Psoas muscle (tissue), 8 donors: ENCODE results near the gene TESK1. TPM values are rescaled to one million over a fixed set of nuclear protein-coding genes. Genes with fewer than 3 reads are reported as not detected.
"Not testable (repeated sequence)": the region's sequence is repeated elsewhere in the genome, so short reads cannot be mapped to it uniquely, and the experiment has no call there.

Experiments
- ATAC-seq, 4 donors: fragments of 200-7000 bp; cut with Tn5 transposase; one replicate each; pipeline ENCODE4 v1.9.1; 2020; ENCODE audit warnings: moderate library complexity in 3 of 4, mild to moderate bottlenecking in 2 of 4
- DNase-seq, 2 donors: peaks; one replicate each; pipeline ENCODE4 v3.0.0-alpha.2; 2020
- H3K27ac ChIP-seq: fragments of 200-600 bp; one replicate; pipeline ENCODE4 v1.8.0; 2022
- H3K27me3 ChIP-seq, 3 donors: fragments of 200-600 bp in 1 of 3; one replicate each; pipeline versions ENCODE4 v1.6.1 to v1.8.0; 2013 to 2022; ENCODE audit warnings: low read length in 2 of 3, mild to moderate bottlenecking in 2 of 3, moderate library complexity in 1 of 3; ENCODE audit not compliant: insufficient read depth in 3 of 3
- H3K36me3 ChIP-seq, 2 donors: fragments of 200-600 bp in 1 of 2; one replicate each; pipeline versions ENCODE4 v1.6.1 to v1.8.0; 2013 to 2022; ENCODE audit warnings: low read depth in 1 of 2, mild to moderate bottlenecking in 1 of 2, moderate library complexity in 1 of 2; ENCODE audit not compliant: insufficient read depth in 1 of 2
- H3K4me1 ChIP-seq: fragments of 200-600 bp; one replicate; pipeline ENCODE4 v1.8.0; 2022
- H3K4me3 ChIP-seq: fragments of 200-600 bp; one replicate; pipeline ENCODE4 v1.8.0; 2022; ENCODE audit warnings: mild to moderate bottlenecking
- H3K9me3 ChIP-seq: fragments of 200-600 bp; one replicate; pipeline ENCODE4 v1.8.0; 2022
- WGBS, 3 donors: extraction: QIAGEN DNeasy Blood & Tissue Kit; methylation state at CpG; one replicate each; pipeline versions ENCODE4 v1.1.6 to v1.1.7; 2013; 5-methylcytosine and 5-hydroxymethylcytosine counted together
- intact Hi-C, 2 donors: fragments of 100-400 bp; cut with DNase I; formaldehyde crosslinking; loops; one replicate each; pipeline versions ENCODE4 v1.11.0 to v1.14.2; 2022
- polyA plus RNA-seq, 3 donors: library from polyadenylated mRNA; stranded (reverse); fragments of 200-250 nt; gene quantifications; one replicate each; pipeline ENCODE4 v1.2.3, GENCODE V29; 2013
- total RNA-seq, 4 donors: library from RNA; stranded (reverse); fragmentation: NEBNext Ultra II Directional in 2 of 4; extraction: Animal tissue kit (Norgen Biotek cat#: 25700) in 2 of 4; gene quantifications; one replicate each; pipeline versions ENCODE4 v1.2.1 to v1.2.4, GENCODE V29; 2021 to 2023
- TF ChIP-seq, protein P1 (sequence below): fragments of 200-600 bp; IDR thresholded peaks from one replicate; pipeline ENCODE4 v1.8.0; 2022; ENCODE audit warnings: antibody characterized with exemption
- donor health status: healthy with polysubstance abuse.
- donor health status: DM: no; HTN: no; CAD: no; lungs with moderate emphysema.
- donor health status: Bipolar disorder and iron deficiency.
- donor health status: healthy.
- donor health status: DM: yes; HTN: yes; CAD: no.
- donor health status: DM: no; HTN: no; CAD: no.
- donor health status: DM: no; HTN: no; CAD: no.
- donor health status: DM: yes; HTN: yes; CAD: no.

TESK1 gene
- total and polyA plus RNA-seq, 7 donors = 44.4 to 81.0 (median 60.1) TPM

DNA sequence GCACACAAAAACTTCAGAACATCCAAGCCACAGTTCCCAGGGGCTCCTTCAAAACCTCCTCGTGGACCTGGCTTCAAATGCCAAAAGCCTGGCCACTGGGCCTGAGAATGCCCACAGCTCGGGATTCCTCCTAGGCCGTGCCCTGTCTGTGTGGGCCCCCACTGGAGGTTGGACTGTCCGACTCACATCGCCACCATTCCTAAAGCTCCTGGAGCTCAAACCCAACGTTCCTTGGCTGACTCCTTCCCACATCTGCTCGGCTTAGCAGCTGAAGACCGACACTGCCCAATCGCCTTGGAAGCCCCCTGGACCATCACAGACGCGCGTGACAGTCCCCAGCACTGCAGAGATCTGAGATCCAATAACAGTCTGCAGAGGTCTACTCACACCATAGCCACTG is 38.0 kb downstream of the TESK1 start:
- Histone ChIP-seq H3K36me3 (no peaks in the 10 kb centered on the region), H3K27me3 (no peaks in the 10 kb centered on the region), H3K9me3 (no peaks in the 10 kb centered on the region), H3K4me1 (no peaks in the 10 kb centered on the region), H3K27ac (no peak overlapping the region), H3K4me3 (no peak overlapping the region)
- ATAC-seq (no peak), DNase-seq (no peak)
- TF ChIP-seq, protein P1, sequence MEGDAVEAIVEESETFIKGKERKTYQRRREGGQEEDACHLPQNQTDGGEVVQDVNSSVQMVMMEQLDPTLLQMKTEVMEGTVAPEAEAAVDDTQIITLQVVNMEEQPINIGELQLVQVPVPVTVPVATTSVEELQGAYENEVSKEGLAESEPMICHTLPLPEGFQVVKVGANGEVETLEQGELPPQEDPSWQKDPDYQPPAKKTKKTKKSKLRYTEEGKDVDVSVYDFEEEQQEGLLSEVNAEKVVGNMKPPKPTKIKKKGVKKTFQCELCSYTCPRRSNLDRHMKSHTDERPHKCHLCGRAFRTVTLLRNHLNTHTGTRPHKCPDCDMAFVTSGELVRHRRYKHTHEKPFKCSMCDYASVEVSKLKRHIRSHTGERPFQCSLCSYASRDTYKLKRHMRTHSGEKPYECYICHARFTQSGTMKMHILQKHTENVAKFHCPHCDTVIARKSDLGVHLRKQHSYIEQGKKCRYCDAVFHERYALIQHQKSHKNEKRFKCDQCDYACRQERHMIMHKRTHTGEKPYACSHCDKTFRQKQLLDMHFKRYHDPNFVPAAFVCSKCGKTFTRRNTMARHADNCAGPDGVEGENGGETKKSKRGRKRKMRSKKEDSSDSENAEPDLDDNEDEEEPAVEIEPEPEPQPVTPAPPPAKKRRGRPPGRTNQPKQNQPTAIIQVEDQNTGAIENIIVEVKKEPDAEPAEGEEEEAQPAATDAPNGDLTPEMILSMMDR = no peak
- intact Hi-C loops = loop anchor here in 1 of 2 donors (10.0 kb wide), 1 partner anchor 158 kb away; no protein-coding TSS in a partner anchor
- WGBS, 3 donors = 86 to 88% (median 86%) methylated on average over 12 of the region's 12 CpGs

DNA sequence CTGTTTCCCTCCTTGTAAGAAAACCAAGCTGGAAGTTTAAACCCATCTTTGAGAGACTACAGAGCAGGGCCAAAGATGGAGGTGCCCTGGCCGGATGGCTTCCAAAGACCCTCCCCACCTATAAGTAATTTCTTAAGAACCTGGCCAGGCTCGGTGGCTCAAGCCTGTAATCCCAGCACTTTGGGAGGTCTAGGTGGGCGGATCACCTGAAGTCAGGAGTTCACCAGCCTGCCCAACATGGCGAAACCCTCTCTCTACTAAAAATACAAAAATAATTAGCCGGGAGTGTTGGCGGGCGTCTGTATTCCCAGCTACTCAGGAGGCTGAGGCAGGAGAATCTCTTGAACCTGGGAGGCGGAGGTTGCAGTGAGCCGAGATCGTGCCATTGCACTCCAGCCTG is 40.7 kb downstream of the TESK1 start:
- intact Hi-C loops = loop anchor here in 1 of 2 donors (5.0 to 10.0 kb wide), 3 partner anchors 38 to 237 kb away; partner anchors contain the start of gene TESK1
- DNase-seq, H3K27ac ChIP-seq, H3K27me3 ChIP-seq, H3K9me3 ChIP-seq, H3K4me1 ChIP-seq, H3K36me3 ChIP-seq: not testable (repeated sequence)
- WGBS, 3 donors = 55 to 67% (median 57%) methylated on average over 9 to 10 of the region's 10 CpGs
- peak overlapping the region; percentile 85 for H3K4me3 ChIP-seq
- peak in 1 of 4 donors; percentile 4 for ATAC-seq

DNA sequence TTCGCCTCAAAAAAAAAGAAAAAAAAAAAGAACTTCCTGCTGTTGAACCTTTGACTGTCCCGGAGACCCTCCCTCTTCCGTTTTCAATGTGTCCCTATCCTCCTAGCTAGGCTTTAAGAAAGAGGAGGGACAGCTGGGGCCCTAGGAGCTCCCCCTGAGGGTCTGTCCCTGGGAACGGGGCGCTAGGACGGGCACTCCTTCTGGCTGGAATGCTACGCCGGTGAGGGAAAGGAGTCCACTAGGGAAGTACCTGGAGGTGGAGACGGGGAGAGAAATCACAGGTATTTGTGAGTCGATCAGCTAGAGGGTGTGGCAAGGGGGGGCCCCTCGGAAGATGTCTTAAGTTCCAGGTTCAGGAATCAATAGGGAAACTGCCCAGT is 41.1 kb downstream of the TESK1 start:
- Histone ChIP-seq H3K36me3 (no peaks in the 10 kb centered on the region), H3K4me3 (peak overlapping the region; percentile 85), H3K4me1 (no peaks in the 10 kb centered on the region), H3K27me3 (no peaks in the 10 kb centered on the region), H3K27ac (peak overlapping the region; percentile 92), H3K9me3 (no peaks in the 10 kb centered on the region)
- TF ChIP-seq, protein P1 = no peak
- intact Hi-C loops = loop anchor here in 1 of 2 donors (5.0 to 10.0 kb wide), 3 partner anchors 39 to 236 kb away; partner anchors contain the start of gene TESK1
- peak; percentile 11 to 67 (median 36) for ATAC-seq
- WGBS, 3 donors = 4 to 15% (median 9%) methylated on average over 11 of the region's 11 CpGs
- no peak for DNase-seq

DNA sequence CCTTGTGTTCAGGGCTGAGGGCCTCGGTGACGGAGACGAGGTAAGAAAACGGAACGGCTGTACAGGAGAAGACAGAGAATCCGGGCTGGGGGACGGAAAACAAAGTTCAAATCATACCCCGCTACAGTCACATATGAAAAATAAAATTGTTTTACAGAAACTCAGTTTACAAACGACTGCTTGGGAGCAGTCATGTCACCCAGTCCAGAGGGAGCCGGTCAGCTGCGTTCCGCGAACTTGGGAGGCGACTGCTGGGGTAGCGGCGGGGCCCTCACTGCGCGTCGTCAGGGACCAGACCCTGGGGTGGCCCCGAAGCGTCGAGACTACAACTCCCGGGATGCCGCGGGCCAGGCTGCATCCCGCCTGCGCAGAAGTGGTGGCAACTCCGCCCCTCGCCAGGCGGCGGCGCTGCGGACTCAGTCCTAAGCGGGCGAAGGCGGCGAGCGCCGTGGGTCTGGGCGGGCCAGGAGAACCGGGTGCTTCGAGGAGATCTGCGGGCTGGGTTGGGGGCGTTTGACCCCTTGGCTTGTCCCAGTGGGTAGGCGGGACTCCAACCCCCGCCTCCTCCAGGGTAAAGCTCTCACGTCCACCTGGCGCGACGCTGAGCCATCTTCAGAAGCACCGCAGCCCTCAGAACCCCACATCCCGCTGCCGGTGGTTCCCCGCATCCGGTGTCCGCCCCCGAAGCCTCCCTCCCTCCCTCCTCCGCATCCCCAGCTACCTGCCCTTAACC is 41.6 kb downstream of the TESK1 start:
- Histone ChIP-seq H3K36me3 (no peaks in the 10 kb centered on the region), H3K9me3 (no peaks in the 10 kb centered on the region), H3K27ac (peak overlapping the region; percentile 92), H3K27me3 (no peaks in the 10 kb centered on the region), H3K4me3 (peak overlapping the region; percentile 85), H3K4me1 (no peaks in the 10 kb centered on the region)
- ATAC-seq = peak; percentile 96 to 100 (median 97)
- WGBS, 3 donors = 0% methylated on average over 50 to 58 of the region's 58 CpGs
- peak; percentile 93 to 96 for DNase-seq
- intact Hi-C loops = loop anchor here in 1 of 2 donors (5.0 to 10.0 kb wide), 3 partner anchors 39 to 236 kb away; partner anchors contain the start of gene TESK1
- TF ChIP-seq, protein P1 = peak; percentile 95
